ENCODE measurements around the gene XPO5.

DNA sequence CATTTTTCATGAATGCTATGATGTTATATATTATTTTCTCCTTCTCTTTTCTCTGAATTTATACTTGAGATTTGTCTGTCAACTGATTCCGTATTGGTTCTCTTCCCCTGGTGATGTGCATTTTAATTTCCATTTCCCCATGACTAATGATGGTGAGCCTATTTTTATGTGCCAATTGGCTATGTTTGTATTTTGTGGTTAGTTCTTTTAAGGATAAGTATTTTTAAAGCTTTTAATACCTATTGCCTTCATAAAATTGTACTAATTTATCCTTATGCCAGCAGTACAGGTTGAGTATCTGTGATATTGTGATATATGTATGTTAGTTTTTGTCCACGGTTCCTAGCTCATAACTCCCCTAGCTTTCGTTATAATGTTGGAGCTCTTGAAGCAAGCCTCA, 2.9 kb upstream of the XPO5 start:
- TF ChIP-seq, protein P1, sequence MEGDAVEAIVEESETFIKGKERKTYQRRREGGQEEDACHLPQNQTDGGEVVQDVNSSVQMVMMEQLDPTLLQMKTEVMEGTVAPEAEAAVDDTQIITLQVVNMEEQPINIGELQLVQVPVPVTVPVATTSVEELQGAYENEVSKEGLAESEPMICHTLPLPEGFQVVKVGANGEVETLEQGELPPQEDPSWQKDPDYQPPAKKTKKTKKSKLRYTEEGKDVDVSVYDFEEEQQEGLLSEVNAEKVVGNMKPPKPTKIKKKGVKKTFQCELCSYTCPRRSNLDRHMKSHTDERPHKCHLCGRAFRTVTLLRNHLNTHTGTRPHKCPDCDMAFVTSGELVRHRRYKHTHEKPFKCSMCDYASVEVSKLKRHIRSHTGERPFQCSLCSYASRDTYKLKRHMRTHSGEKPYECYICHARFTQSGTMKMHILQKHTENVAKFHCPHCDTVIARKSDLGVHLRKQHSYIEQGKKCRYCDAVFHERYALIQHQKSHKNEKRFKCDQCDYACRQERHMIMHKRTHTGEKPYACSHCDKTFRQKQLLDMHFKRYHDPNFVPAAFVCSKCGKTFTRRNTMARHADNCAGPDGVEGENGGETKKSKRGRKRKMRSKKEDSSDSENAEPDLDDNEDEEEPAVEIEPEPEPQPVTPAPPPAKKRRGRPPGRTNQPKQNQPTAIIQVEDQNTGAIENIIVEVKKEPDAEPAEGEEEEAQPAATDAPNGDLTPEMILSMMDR (IDR thresholded peaks at IDR 0.05): no peak
- no peak for TF ChIP-seq POLR2A (IDR thresholded peaks at IDR 0.05)
